HepG2 (cell line): ENCODE results near the gene NFE2. TPM values are rescaled to one million over a fixed set of nuclear protein-coding genes. Genes with fewer than 3 reads are reported as not detected.

Experiments used
- AHDC1 ChIP-seq: sonication (generic); formaldehyde crosslinking; IDR thresholded peaks from 2 replicates; pipeline ENCODE4 v1.5.1; 2020; ENCODE audit warnings: mild to moderate bottlenecking, missing genetic modification reagents, borderline replicate concordance
- CEBPG ChIP-seq: IDR thresholded peaks from 2 replicates; pipeline ENCODE4 v1.6.1; 2016
- FOXK2 ChIP-seq: fragments of 450-650 bp; IDR thresholded peaks from 2 replicates; pipeline ENCODE4 v1.6.1; 2016
- JUN ChIP-seq: sonication (generic); formaldehyde crosslinking; IDR thresholded peaks from 2 replicates; pipeline ENCODE4 v1.4.0; 2020; ENCODE audit warnings: mild to moderate bottlenecking, missing genetic modification reagents
- SIN3A ChIP-seq: IDR thresholded peaks from 2 replicates; pipeline ENCODE4 v1.6.1; 2011; ENCODE audit warnings: low read depth, mild to moderate bottlenecking, control low read depth, low read length, borderline replicate concordance
- THAP9 ChIP-seq: sonication (generic); formaldehyde crosslinking; IDR thresholded peaks from 2 replicates; pipeline ENCODE4; 2020; ENCODE audit warnings: missing genetic modification reagents, mild to moderate bottlenecking, borderline replicate concordance
- ZFP1 ChIP-seq: IDR thresholded peaks from 2 replicates; pipeline ENCODE4 v1.6.1; 2016
- ZSCAN21 ChIP-seq: sonication (generic); formaldehyde crosslinking; IDR thresholded peaks from 2 replicates; pipeline ENCODE4 v1.8.0; 2022; ENCODE audit warnings: mild to moderate bottlenecking, missing genetic modification reagents, moderate library complexity, borderline replicate concordance
- polyA plus RNA-seq, 8 experiments: library from polyadenylated mRNA; depleted of rRNA in 3 of 8; stranded (reverse) in 7 of 8; unstranded in 1 of 8; fragments of >200 nt; fragmentation: Illumina TruSeq in 4 of 8; extraction: Trizol in 4 of 8; gene quantifications; 2 replicates each; pipeline versions ENCODE4 v1.2.1 to v1.2.3, GENCODE V29; 2011 to 2016; ENCODE audit warnings: low read depth in 4 of 8, missing spikeins in 1 of 8, mixed read lengths in 1 of 8; ENCODE audit not compliant: insufficient read depth in 1 of 8
- total RNA-seq, 5 experiments: library from RNA; depleted of rRNA; stranded (reverse); fragments of >200 nt; fragmentation: Illumina TruSeq; extraction: Trizol; gene quantifications; 2 replicates each; pipeline ENCODE4 v1.2.3, GENCODE V29; 2016; ENCODE audit warnings: low read depth in 1 of 5
- TF ChIP-seq, protein P1 (sequence below), 2 experiments: sonication (generic) in 1 of 2; formaldehyde crosslinking in 1 of 2; IDR thresholded peaks; 2 replicates each; pipeline versions ENCODE4 v1.4.0 to v1.6.1; 2016 to 2020; ENCODE audit warnings: borderline replicate concordance in 1 of 2, low read depth in 1 of 2, mild to moderate bottlenecking in 1 of 2, missing genetic modification reagents in 1 of 2
- TF ChIP-seq, protein P2 (sequence below): sonication (generic); formaldehyde crosslinking; IDR thresholded peaks from 2 replicates; pipeline ENCODE4 v1.5.1; 2020; ENCODE audit warnings: mild to moderate bottlenecking, missing genetic modification reagents, moderate library complexity
- TF ChIP-seq, protein P3 (sequence below): sonication (generic); formaldehyde crosslinking; IDR thresholded peaks from 2 replicates; pipeline ENCODE4 v1.4.0; 2020; ENCODE audit warnings: missing genetic modification reagents

Gene NFE2
- total and polyA plus RNA-seq, 2 of the 13 experiments (the other 11 are each of a cell fraction or from before 2014, with no cell fraction given), result 4.5 to 7.8 TPM

DNA sequence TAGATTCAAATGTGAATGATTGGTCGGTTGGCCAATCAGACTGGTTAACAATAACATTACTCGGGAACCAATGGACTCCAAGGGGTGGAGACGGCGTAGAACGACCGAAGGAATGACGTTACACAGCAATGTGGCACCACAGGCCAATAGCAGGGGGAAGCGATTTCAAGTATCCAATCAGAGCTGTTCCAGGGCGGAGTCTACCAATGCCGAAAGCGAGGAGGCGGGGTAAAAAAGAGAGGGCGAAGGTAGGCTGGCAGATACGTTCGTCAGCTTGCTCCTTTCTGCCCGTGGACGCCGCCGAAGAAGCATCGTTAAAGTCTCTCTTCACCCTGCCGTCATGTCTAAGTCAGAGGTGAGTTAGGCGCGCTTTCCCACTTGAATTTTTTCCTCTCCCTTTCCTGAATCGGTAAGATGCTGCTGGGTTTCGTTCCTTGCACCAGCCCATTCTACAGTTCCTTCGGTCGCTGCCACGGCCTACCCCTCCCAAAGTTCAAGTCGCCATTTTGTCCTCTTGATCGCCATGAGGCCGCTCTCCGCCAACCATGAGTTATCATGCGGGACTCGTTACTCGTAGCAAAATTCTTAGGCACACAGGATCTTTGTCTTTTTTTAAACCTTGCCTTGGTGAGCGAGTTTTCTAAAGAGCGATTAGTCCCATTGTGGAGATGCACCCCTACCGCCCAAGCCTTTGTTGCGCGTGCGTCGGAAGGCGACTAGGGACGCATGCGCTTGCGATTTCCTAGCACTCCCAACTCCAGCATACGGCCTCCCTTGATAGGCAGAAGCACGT is 20.2 kb downstream of the NFE2 start, which contains the start of gene HNRNPA1 (continued):
- TF ChIP-seq, protein P1, sequence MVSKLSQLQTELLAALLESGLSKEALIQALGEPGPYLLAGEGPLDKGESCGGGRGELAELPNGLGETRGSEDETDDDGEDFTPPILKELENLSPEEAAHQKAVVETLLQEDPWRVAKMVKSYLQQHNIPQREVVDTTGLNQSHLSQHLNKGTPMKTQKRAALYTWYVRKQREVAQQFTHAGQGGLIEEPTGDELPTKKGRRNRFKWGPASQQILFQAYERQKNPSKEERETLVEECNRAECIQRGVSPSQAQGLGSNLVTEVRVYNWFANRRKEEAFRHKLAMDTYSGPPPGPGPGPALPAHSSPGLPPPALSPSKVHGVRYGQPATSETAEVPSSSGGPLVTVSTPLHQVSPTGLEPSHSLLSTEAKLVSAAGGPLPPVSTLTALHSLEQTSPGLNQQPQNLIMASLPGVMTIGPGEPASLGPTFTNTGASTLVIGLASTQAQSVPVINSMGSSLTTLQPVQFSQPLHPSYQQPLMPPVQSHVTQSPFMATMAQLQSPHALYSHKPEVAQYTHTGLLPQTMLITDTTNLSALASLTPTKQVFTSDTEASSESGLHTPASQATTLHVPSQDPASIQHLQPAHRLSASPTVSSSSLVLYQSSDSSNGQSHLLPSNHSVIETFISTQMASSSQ (IDR thresholded peaks at IDR 0.05; ENCODE audit: low read depth), result 0 out of 2 replicates have a peak, but pooled peaks have one; percentile 14
- TF ChIP-seq, protein P1 (CRISPR knock-in tag; IDR thresholded peaks at IDR 0.05; ENCODE audit: borderline replicate concordance), result no peak
- peak; percentile 78; the same call in 1 of the 2 replicates for TF ChIP-seq SIN3A
- no peak for TF ChIP-seq AHDC1 (CRISPR knock-in tag)
- TF ChIP-seq FOXK2, result peak; percentile 5; the same call in 1 of the 2 replicates
- TF ChIP-seq ZFP1, result no peak
- TF ChIP-seq THAP9, result no peak; the same call in 1 of the 2 replicates
- no peak for TF ChIP-seq CEBPG (CRISPR knock-in tag)
- TF ChIP-seq JUN (CRISPR knock-in tag), result no peak
- no peak for TF ChIP-seq ZSCAN21 (CRISPR knock-in tag)
- TF ChIP-seq, protein P2, sequence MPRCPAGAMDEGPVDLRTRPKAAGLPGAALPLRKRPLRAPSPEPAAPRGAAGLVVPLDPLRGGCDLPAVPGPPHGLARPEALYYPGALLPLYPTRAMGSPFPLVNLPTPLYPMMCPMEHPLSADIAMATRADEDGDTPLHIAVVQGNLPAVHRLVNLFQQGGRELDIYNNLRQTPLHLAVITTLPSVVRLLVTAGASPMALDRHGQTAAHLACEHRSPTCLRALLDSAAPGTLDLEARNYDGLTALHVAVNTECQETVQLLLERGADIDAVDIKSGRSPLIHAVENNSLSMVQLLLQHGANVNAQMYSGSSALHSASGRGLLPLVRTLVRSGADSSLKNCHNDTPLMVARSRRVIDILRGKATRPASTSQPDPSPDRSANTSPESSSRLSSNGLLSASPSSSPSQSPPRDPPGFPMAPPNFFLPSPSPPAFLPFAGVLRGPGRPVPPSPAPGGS (CRISPR knock-in tag), result no peak
- TF ChIP-seq, protein P3, sequence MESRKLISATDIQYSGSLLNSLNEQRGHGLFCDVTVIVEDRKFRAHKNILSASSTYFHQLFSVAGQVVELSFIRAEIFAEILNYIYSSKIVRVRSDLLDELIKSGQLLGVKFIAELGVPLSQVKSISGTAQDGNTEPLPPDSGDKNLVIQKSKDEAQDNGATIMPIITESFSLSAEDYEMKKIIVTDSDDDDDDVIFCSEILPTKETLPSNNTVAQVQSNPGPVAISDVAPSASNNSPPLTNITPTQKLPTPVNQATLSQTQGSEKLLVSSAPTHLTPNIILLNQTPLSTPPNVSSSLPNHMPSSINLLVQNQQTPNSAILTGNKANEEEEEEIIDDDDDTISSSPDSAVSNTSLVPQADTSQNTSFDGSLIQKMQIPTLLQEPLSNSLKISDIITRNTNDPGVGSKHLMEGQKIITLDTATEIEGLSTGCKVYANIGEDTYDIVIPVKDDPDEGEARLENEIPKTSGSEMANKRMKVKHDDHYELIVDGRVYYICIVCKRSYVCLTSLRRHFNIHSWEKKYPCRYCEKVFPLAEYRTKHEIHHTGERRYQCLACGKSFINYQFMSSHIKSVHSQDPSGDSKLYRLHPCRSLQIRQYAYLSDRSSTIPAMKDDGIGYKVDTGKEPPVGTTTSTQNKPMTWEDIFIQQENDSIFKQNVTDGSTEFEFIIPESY (CRISPR knock-in tag), result no peak; the same call in 1 of the 2 replicates
